GM21576 (cell line): ENCODE data around the gene TTLL3.
A peak's percentile ranks its signal among the peaks of the same experiment; 100 is the strongest.

Source experiments
- ATAC-seq: cut with Tn5 transposase; IDR thresholded peaks from one replicate; pipeline ENCODE4 v1.9.1; 2021; ENCODE audit warnings: mild to moderate bottlenecking, moderate library complexity; ENCODE audit not compliant: unreplicated experiment

The TTLL3 gene

DNA sequence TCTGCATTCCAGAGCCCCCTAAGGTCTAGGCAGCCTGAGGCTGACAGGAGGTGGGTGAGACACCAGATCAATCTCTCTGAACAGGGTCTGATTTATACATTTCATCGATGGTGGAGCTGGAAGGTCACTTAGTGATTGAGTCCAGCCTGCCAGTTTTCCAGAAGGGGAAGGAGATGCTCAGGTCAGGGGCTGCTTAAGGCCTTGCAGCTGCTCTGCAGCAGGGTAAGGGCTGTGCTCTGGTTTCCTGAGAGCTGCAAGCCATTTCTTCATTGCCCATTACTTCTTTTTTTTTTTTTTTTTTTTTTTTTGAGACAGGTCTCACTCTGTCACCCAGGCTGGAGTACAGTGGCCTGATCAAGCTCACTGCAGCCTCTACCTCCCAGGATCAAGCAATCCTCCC, 28.5 kb upstream of the TTLL3 start:
- no peak for ATAC-seq

DNA sequence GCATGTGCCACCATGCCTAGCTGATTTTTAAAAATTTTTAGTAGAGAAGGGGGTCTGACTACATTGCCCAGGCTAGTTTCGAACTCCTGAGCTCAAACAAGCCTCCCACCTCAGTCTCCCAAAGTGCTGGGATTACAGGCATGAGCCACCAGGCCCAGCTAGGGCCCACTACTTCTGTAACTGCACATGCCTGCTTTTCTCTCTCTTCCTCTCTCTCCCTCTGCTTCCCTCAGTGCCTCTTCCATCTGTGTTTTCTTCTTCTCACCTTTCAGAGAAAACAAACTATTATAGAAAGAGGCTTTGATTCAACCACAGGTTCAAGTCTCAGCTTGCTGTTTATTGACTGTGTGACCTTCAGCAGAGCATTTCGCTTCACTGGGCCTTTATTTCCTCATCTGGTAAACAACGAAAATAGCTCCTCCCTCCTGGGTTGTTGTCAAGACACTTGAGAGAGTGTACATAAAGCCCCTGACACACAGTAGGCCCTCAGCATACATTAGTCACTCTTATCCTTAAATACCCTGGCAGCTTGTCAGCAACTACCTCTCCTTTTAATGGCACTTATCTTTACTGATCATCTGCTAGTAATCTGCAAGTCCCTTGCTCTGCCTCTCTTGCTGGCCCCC, 28.0 kb upstream of the TTLL3 start:
- no peak for ATAC-seq

DNA sequence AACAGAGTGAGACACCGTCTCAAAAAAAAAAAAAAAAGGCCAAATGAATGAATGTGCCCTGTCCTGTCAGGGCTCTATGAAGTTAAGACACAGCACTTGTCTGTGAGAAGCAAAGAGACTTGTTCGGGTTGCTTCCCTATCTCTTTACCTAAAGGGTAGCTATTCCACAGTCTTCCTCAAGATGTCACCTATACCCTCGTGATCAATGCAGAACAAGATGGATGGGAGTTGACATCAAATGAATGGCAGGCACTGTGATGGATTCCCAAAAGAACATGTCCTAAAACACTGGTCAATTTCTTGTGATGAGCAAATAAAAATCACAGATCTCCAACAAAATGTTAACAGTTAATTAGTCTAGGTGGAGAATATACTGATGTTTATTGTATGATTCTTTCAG, 27.3 kb upstream of the TTLL3 start:
- no peak for ATAC-seq

DNA sequence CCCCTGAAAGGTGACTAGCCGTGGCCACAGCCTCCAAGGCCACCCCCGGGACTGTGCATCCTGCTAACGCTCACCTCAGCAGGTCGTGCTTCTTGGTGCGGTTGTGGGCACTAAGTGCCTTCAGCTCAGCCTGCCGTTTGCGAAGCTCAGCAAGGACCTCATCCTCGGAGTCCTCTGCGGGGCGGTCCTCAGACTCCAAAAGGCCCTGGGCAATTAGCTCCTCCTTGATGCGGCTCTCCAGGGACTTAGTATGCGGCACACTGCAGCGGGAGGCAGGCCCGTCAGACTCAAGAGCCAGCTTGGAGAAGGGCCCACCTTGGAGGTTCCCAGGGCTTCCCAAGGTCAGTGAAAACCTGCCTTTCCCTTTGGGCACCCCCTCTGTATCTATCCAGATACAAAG, 26.1 kb upstream of the TTLL3 start:
- ATAC-seq: no peak

DNA sequence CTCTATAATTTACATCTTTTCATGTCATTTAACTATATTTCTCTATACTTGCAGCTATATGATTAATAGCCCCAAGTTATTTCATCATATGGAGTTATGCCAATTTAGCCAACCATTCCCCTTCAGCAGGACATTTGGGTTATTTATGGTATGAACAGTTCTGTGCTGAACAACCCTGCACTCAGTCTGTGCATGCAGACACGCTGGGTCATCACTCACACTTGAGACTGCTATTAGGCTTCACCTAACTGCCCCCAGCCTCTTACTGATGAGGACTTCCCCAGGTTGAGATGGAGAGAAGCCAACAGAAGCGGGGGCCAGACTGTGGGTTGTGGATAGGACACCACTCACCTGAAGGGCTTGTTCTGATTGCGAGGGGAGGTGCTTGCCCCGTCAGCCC, 25.1 kb upstream of the TTLL3 start:
- ATAC-seq: no peak

DNA sequence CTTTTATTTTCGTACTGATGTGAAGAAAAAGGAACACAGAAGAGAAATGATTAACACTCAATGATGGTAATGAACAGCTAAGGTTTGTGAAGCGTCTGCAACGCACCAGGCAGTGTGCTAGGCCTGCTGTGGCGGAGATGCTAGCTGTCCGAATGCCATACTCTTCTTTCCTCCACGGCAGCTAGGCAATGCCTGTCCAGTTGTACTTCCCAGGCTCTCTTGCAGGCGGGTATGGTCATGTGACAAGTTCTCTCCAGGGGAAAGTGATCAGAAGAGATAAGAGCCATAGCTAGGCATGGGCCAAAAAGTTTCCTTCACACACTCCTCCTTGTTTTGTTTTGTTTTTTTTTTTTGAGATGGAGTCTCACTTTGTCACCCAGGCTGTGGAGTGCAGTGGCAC, 24.5 kb upstream of the TTLL3 start:
- no peak for ATAC-seq

DNA sequence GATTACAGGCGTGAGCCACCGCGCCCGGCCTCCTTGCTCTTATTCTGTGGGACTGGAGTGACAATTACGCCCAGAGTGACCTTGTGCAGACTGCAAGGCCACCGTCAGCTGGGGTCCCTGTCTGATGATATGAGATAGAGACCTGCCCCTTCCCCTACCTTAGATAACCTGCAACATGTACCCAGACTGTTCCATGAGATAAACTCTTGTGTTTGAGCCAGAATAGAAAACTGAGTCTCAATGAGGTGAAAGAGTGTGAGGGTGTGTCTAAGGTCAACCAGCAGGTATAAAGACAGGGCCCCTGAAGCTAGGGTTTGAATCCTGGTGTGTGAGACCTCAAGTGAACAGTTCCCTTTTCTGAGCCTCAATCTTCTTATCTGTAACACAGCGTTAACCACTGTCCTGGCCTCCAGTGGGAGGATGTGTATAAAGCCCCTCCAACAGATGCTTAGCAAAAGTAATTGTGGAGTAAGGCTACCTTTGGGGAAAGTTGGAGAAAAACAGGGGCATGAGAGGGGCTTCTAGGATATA, 23.8 kb upstream of the TTLL3 start:
- no peak for ATAC-seq

DNA sequence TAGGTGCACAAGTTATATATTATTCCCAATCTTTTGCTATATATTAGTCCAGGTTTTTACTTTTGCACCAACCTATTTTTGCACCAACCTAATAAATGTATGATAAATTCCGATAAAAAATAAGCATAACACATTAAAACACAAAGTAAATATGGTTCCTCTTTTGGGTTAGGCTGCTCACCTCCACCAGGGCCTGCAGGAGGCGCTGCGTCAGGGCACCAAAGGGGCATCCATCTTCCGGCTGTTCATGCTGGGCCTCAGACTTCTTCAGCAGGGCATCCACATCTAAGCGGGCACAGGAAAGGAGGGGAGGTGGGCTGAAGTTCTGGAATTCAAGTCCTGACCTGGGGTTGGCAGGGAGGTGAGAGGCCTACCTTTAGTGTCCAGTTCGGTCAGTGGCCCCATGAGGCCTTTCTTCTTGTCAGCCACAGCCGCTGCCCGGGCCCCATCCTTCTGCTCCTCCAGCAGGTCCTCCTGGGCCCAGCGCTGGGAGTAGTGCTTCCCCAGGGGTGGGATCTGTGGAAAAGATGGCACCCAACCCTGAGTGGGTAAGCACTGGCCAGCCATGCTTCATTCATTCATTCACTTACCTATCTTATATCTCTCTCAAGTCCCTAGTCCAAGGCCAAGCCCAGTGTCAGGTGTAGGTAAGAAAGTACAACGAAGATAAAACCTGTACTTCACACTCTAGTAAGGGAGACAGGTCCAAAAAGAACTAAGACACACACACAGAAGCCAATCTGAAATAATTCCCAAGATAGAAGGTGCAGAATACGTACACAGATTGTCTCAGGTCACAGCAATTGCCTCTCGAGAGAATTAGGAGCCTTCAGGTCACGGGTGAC, 23.0 kb upstream of the TTLL3 start:
- no peak for ATAC-seq

DNA sequence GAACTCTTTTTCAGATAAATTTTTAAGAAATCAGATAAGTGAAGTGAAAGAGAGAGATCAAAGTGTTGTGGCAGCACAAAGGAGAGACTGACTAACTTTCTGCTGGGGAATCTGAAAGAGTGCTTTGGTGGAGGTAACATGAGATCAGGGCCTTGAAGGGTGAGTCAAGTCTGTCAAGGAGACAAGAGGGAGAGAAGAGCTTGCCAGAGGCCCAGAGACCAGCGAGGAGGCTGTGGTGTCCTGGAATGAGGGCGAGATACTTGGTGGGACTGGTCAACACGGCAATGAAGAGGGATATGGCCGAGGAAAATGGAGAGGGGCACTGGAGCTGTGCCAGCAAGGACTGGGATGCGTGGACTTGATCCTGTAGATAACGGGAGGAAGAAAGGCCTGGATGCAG, 22.3 kb upstream of the TTLL3 start:
- ATAC-seq: no peak

DNA sequence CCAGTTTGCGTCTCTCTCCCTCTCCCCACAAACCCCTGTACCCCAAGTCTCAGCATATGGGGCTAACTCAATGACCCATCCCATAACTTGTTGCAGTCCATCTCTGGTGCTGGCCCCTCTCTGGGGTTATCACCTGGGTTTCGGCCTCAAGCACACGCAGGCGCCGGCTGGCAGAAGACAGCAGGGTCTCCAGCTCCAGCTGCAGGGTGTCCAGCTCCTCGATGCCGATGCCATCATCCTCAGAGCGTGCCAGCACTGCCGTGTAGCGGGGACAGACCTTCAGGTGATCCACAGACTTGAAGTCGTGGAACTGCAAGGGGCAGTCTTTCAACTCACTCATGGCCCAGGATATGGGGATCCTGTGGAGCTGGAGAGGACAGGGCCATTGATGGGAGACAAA, 18.9 kb upstream of the TTLL3 start:
- no peak for ATAC-seq

DNA sequence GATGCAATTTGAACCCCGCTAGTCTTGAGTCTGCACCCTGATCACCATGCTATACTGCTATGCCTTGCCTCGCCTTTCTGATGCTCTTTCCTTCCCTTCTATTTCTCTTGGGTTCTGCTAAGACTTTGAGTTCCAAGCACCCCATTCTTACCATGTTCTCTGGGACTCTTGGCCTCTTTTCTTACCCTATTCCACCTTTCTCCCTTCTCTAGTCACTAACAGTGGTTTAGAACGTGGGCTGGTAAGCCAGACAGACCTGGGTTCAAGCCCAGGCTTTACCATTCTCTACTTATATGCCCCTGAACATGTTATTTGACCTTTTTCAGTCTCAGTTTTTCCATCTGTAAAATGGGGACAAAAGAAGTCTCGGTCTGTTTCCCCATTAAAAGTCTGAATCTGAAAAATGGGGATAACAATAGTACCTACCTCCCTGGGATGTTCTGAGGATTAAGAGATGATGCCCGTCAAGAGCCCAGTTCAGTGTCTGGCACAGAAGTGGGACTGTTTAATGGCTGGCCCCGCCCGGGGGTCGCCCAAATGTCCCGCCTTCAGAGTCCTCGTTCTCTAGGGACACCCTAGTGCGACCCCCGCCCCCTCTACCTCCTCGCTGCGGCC, 18.2 kb upstream of the TTLL3 start:
- no peak for ATAC-seq

DNA sequence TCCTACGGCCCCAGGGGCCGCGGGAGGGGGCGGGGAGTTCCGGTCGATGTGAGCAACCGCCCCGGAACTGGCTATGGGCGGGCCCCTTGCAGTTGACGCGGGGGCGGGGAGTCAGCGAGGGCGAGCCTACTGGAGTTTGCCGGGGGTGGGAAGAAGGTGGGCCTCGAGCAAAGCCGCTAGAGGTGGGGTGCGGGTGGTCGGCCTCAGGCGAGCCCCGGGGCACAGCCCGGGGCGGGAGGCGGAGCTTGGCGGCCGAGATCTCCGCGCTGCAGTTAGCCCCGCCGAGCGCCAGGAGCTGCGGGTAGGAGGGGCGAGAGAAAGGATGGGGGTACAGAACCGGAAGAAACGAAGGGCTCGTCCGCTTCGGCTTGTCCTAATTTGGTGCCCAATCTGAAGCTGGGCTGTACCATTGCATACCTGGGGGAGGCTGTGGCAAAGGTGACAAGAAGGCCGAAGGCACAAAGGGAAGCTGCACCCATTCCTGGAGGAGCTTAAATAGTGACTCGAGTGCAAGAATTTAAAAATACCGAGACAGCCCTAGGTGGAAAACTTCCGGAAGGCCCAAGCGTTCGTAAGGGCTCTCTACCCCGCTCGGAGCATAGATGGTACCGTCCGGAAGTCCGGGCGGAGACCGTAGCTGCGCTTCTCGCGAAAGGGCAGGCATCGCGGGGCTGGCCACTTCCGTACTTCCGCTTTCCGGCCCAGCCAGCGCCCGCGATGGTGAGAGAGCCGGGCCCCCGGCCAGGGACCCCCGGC, 17.5 kb upstream of the TTLL3 start, which contains the start of the genes ARPC4 and TADA3:
ARPC4 (plus strand) TSS at position 678 of the 756 bp plus-strand sequence; CDS start at position 718, 40 bp downstream.
TADA3 (minus strand) TSS at position 69 of the 756 bp plus-strand sequence. CDS start 1,007 bp downstream, outside the sequence.
- peak; percentile 80 for ATAC-seq

DNA sequence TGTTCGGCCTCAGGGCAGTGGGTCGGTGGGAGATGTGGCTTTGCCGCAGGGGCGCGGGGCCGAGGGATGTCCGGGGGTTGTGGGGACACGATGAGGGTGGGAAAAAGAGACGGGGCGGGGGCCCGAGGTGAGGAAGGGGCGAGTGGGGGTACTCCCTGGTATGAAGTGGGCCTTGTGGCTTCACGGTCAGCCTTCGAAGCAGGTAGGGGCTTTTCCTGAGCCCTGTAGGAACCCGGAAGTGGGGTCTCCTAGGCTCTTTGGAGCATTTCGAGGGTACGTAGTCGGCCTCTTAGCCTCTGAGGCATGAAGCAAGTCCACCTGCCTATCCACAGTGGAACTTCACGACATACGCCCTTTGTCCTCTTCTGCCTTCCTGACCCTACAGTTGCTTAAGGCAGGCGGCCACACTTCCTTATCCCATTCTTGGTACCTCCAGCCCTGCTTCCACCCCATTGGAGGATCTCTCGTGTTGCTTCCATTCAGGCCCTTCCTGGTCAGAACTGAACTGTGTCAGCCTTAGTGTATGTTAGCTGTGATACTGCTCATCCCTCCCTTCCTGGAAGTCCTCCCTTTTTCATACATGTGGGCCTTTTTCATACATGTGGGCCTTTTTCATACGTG, 16.8 kb upstream of the TTLL3 start:
- no peak for ATAC-seq

DNA sequence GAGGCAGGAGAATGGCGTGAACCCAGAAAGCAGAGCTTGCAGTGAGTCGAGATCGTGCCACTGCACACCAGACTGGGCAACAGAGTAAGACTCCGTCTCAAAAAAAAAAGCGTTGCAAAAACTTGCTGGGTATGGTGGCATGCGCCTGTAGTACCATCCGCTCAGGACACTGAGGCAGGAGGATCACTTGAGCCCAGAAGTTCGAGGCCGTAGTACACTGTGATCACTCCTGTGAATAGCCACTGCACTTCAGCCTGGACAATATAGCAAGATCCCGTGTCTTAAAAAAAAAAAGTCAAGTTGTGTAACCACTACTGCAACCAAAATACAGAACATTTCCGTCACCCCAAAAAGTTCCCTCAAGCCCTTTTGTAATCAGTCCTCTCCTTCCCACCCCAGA, 15.7 kb upstream of the TTLL3 start:
- no peak for ATAC-seq

DNA sequence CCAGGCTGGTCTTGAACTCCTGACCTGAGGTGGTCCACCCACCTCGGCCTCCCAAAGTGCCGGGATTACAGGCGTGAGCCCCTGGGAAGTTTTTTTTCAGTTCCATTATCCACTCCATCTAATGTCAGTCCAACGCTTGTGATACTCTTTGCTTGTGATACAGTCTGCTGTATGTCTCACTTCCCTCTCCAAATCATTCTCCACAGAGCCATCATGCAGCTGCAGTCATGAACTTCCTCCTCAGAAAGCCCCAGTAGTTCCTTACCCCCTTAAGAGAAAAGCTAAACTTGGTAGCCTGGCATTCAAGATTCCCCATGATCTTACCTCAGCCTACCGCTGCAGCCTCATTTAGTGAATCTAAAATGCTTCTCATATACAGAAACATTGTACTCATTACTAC, 14.9 kb upstream of the TTLL3 start:
- ATAC-seq: no peak

DNA sequence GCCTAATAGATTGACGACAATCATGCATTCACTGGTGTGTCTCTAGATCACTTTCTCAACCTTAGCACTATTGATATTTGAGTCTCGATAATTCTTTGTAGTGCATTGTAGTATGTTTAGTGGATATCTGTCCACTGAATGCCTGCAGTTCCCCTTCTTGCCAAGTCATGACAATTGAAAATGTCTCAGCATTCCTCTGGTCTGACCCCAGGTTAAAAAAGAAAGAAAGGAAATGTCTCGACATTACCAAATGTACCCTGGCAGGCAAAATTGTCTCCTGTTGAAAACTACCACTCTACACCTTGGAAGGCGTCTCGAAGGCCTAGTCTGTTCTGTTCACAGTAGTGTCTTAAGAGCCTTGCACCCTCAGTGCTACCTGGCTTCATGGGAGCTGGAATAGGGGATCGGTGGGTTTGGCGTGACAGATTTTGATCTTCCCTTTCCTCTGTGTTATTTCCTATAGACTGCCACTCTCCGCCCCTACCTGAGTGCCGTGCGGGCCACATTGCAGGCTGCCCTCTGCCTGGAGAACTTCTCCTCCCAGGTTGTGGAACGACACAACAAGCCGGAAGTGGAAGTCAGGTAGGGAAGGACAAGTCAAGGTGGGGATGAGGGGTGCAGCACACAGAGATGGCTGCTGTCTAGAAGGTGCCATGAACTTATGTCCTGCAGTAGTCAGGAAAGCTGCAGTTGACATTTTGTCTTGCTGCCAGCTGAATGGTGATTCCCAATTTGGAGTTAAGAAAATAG, 12.7 kb upstream of the TTLL3 start:
- ATAC-seq: no peak

DNA sequence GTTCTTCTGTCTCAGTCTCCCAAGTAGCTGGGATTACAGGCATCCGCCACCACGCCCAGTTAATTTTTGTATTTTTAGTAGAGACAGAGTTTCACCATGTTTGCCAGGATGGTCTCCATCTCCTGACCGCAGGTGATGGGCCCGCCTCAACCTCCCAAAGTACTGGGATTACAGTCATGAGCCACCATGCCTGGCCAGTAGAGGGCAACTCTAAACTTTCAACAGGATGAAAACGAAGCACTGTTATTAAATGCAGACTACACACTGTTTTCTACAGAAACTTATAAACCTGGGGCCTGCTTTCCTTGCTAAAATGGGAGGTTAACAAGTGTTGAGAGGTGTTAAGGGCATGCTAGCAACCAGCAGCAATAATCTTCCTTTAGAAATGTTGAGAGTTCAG, 9.5 kb upstream of the TTLL3 start:
- no peak for ATAC-seq

DNA sequence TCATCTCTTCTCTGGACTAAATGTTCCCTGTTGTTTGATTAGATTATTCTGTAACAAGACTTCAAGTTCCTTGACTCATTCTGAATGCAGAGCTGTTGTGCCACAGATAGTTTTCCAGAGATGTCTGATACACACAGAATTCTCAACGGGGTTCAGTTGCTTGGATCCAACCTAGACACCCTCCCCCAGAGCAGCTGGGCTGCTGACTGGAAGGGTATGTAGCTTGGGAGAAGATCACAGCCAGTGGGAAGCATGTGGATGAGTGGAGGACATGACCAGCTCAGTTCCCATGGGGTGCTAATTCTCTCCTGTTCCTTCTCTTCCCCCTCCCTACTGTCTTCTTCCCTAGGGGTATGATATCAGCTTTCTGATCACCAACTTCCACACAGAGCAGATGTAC, 6.6 kb upstream of the TTLL3 start:
- no peak for ATAC-seq

DNA sequence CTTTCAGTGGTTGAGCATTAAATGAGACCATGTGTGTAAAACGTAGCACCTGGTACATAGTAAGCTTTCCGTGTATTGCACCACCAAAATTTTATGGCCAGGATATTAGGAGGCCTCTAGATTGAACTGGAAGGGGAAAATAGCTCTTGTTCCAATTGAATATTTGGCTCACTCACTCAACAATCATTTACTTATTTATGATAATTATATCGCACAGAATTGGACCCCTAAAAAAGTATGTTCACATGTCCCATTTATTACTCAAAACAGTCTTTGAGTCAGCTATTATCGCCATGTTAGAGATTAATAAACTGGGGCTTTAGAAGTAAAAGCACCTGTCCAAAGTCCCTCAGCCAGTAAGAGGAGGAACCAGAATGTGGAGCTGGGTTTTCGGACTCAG, 5.1 kb upstream of the TTLL3 start:
- no peak for ATAC-seq

DNA sequence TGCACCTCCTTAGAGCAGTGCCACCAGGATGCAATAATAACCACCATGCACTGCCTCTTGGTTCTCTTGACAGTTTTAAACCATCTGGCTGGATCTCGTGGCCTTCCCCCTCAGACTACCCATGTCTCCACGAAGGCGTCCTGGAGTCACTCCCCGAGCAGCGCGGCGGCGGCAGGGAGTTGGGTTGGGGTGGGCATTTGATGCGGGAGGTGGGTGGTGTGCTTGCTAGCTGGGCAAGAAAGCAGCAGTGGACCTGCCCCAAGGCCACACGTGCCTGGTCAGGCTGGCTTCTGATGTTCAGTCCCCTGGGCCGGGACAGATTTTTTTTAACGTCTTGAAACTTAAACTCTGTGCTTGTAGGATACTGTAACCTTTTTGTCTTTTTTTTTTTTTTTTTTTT, 3.9 kb upstream of the TTLL3 start:
- no peak for ATAC-seq
